HL-60 (cell line): ENCODE data around the gene ISL2.

ENCODE experiments used
- DNase-seq, 2 experiments: peaks; one replicate each; pipeline ENCODE4 v3.0.0-alpha.2; 2010 to 2020; ENCODE audit warnings: low read depth in 1 of 2, low spot score in 1 of 2
- H3K27ac ChIP-seq: fragments of 250-450 bp; sonication (Bioruptor Pico); replicated peaks from 2 replicates; pipeline ENCODE4 v1.5.1; 2020; ENCODE audit warnings: mild to moderate bottlenecking, moderate library complexity
- H3K27me3 ChIP-seq: fragments of 250-450 bp; sonication (Bioruptor Pico); 2 replicates; pipeline ENCODE4 v1.5.1; 2021; ENCODE audit warnings: mild to moderate bottlenecking, moderate library complexity; ENCODE audit not compliant: insufficient read depth, poor library complexity, severe bottlenecking
- H3K4me3 ChIP-seq: replicated peaks from 2 replicates; pipeline ENCODE4 v1.5.1; 2011; ENCODE audit warnings: mild to moderate bottlenecking, control low read depth, low read length; ENCODE audit not compliant: insufficient read depth
- CTCF ChIP-seq: IDR thresholded peaks from one replicate; pipeline ENCODE4 v1.5.1; 2011; ENCODE audit warnings: low read length, control low read depth, inconsistent platforms; ENCODE audit not compliant: insufficient read depth
- GABPA ChIP-seq: IDR thresholded peaks from 2 replicates; pipeline ENCODE4 v1.6.1; 2012; ENCODE audit warnings: low read depth
- POLR2AphosphoS5 ChIP-seq: IDR thresholded peaks from 2 replicates; pipeline ENCODE4 v1.6.1; 2012; ENCODE audit warnings: low read depth
- REST ChIP-seq: IDR thresholded peaks from 2 replicates; pipeline ENCODE4 v1.6.1; 2012; ENCODE audit warnings: low read depth; ENCODE audit not compliant: insufficient replicate concordance
- SPI1 ChIP-seq: IDR thresholded peaks from 2 replicates; pipeline ENCODE4 v1.6.1; 2012; ENCODE audit warnings: low read depth, mild to moderate bottlenecking, borderline replicate concordance

ISL2 gene

GRCh38 chr15:76328958-76329357 lies 7.6 kb upstream of the ISL2 start:
- no peak for DNase-seq
- Histone ChIP-seq H3K27me3 (no peaks in the 10 kb centered on the region), H3K4me3 (no peak overlapping the region), H3K27ac (no peak overlapping the region)
- TF ChIP-seq REST = no peak
- no peak for TF ChIP-seq SPI1
- no peak for TF ChIP-seq CTCF
- TF ChIP-seq POLR2AphosphoS5 = no peak
- no peak for TF ChIP-seq GABPA

- H3K27ac ChIP-seq = no peak overlapping the region
- H3K27me3 ChIP-seq = no peaks in the 10 kb centered on the region
- TF ChIP-seq GABPA (no peak), POLR2AphosphoS5 (no peak), REST (no peak), SPI1 (no peak), CTCF (no peak)
- H3K4me3 ChIP-seq = no peak overlapping the region
- DNase-seq = peak in 1 of 2 experiments; percentile 52
Observed at GRCh38 chr15:76330080-76330680, 6.4 kb upstream of the ISL2 start.

GRCh38 chr15:76332796-76333195 lies 3.8 kb upstream of the ISL2 start:
- H3K27me3 ChIP-seq = no peaks in the 10 kb centered on the region
- no peak for DNase-seq
- H3K4me3 ChIP-seq = no peak overlapping the region
- H3K27ac ChIP-seq = no peak overlapping the region
- TF ChIP-seq POLR2AphosphoS5 = no peak

- DNase-seq = no peak
- Histone ChIP-seq H3K27ac (no peak overlapping the region), H3K27me3 (no peaks in the 10 kb centered on the region), H3K4me3 (no peak overlapping the region)
- no peak for TF ChIP-seq CTCF
- TF ChIP-seq POLR2AphosphoS5 = no peak
- no peak for TF ChIP-seq SPI1
- TF ChIP-seq GABPA = no peak
- no peak for TF ChIP-seq REST
Observed at GRCh38 chr15:76333309-76333708, 3.3 kb upstream of the ISL2 start.
